ENCODE results near the gene CNKSR1. TPM values are rescaled to one million over a fixed set of nuclear protein-coding genes. Genes with fewer than 3 reads are reported as not detected.

Gene CNKSR1
- total RNA-seq, result not detected in 2 replicates

- DNase-seq (ENCODE audit: low read depth in 2 of 2), result no peak
Measured at GRCh38 chr1:26177182-26177684, at the start of gene CNKSR1. Gene CNKSR1, plus strand, starts transcription at chr1:26177491. Its CDS starts 57 bp downstream, at chr1:26177548.

GRCh38 chr1:26129778-26130177, 47.5 kb upstream of the CNKSR1 start:
- no peak for DNase-seq (ENCODE audit: low read depth in 2 of 2)

- DNase-seq (ENCODE audit: low read depth in 2 of 2), result no peak
Measured at GRCh38 chr1:26130695-26131094, 46.6 kb upstream of the CNKSR1 start.

GRCh38 chr1:26132128-26132833, 45.0 kb upstream of the CNKSR1 start:
- peak; percentile 32 to 36 for DNase-seq (ENCODE audit: low read depth in 2 of 2)

- no peak for DNase-seq (ENCODE audit: low read depth in 2 of 2)
Measured at GRCh38 chr1:26132834-26133167, 44.5 kb upstream of the CNKSR1 start.

GRCh38 chr1:26134466-26134865, 42.8 kb upstream of the CNKSR1 start:
- DNase-seq (ENCODE audit: low read depth in 2 of 2), result no peak

GRCh38 chr1:26138974-26139558, 38.2 kb upstream of the CNKSR1 start:
- DNase-seq (ENCODE audit: low read depth in 2 of 2), result no peak

GRCh38 chr1:26142159-26142558, 35.1 kb upstream of the CNKSR1 start:
- DNase-seq (ENCODE audit: low read depth in 2 of 2), result no peak

- peak; percentile 88 for DNase-seq (ENCODE audit: low read depth in 2 of 2)
Measured at GRCh38 chr1:26145041-26145959, 32.0 kb upstream of the CNKSR1 start.

- no peak for DNase-seq (ENCODE audit: low read depth in 2 of 2)
Measured at GRCh38 chr1:26145960-26146294, 31.4 kb upstream of the CNKSR1 start.

GRCh38 chr1:26148887-26149286, 28.4 kb upstream of the CNKSR1 start:
- no peak for DNase-seq (ENCODE audit: low read depth in 2 of 2)

GRCh38 chr1:26153966-26154532, 23.2 kb upstream of the CNKSR1 start:
- no peak for DNase-seq (ENCODE audit: low read depth in 2 of 2)

- DNase-seq (ENCODE audit: low read depth in 2 of 2), result peak in 1 of 2 donors; percentile 62
Measured at GRCh38 chr1:26154750-26155149, 22.5 kb upstream of the CNKSR1 start.

- no peak for DNase-seq (ENCODE audit: low read depth in 2 of 2)
Measured at GRCh38 chr1:26155370-26156284, 21.7 kb upstream of the CNKSR1 start.

- DNase-seq (ENCODE audit: low read depth in 2 of 2), result peak; percentile 55 to 75
Measured at GRCh38 chr1:26156285-26157038, 20.8 kb upstream of the CNKSR1 start.

GRCh38 chr1:26158271-26158907, 18.9 kb upstream of the CNKSR1 start:
- DNase-seq (ENCODE audit: low read depth in 2 of 2), result no peak

GRCh38 chr1:26158908-26159742, 18.2 kb upstream of the CNKSR1 start, which contains the start of gene FAM110D:
Gene FAM110D, plus strand, starts transcription at chr1:26159079. Its CDS starts 2,213 bp downstream, at chr1:26161292.
- peak; percentile 27 to 58 for DNase-seq (ENCODE audit: low read depth in 2 of 2)

GRCh38 chr1:26159743-26160039, 17.6 kb upstream of the CNKSR1 start:
- DNase-seq (ENCODE audit: low read depth in 2 of 2), result no peak
